HepG2 (cell line): ENCODE data around the gene KLHDC4. TPM values are rescaled to one million over a fixed set of nuclear protein-coding genes. Genes with fewer than 3 reads are reported as not detected.
A peak's percentile ranks its signal among the peaks of the same experiment; 100 is the strongest.

Experiments used
- ATAC-seq: fragments of 200-7000 bp; cut with Tn5 transposase; 3 replicates; pipeline ENCODE4 v1.9.1; 2020; ENCODE audit warnings: mild to moderate bottlenecking, moderate library complexity
- BruUV-seq: library from RNA; stranded (reverse); fragments of 400-500 nt; replicated peaks from 2 replicates; lab custom pipeline; 2021; lab: Mats Ljungman, UMichigan
- CTCF ChIA-PET: fragments of 300-600 bp; formaldehyde crosslinking; extraction: SDS; loops from one replicate; lab custom pipeline; 2021; ENCODE audit warnings: low total read pairs, inconsistent platforms, low intra/inter-chr PET ratio; lab: Yijun Ruan, JAX
- POLR2A ChIA-PET: fragments of 350-600 bp; sonication (Branson Sonifier 250); formaldehyde crosslinking; loops from one replicate; lab custom pipeline; 2020; ENCODE audit warnings: antibody characterized with exemption, inconsistent platforms; lab: Yijun Ruan, JAX
- DNase-seq: peaks from one replicate; pipeline ENCODE4 v3.0.0-alpha.2; 2015; ENCODE audit warnings: low spot score
- FAIRE-seq: peaks from 3 replicates; lab custom pipeline; 2011; peaks lifted over from hg19 to GRCh38; lab: Jason Lieb, UNC
- H2AFZ ChIP-seq: one replicate; pipeline ENCODE4 v1.6.1; 2011; ENCODE audit warnings: low read length, inconsistent platforms
- H3K27ac ChIP-seq: fragments of 300-600 bp; 3 replicates; pipeline ENCODE4 v1.8.0; 2011; ENCODE audit warnings: mixed run types, mild to moderate bottlenecking, mixed read lengths, low read length, inconsistent platforms; ENCODE audit not compliant: insufficient read depth; ENCODE audit errors: extremely low read length
- H3K27me3 ChIP-seq, 2 experiments: fragments of 200-600 bp in 1 of 2; 2 replicates in 1 of 2; 3 replicates in 1 of 2; pipeline versions ENCODE4 v1.6.0 to v1.8.0; 2011; ENCODE audit warnings: low read length in 2 of 2, mild to moderate bottlenecking in 2 of 2, moderate library complexity in 2 of 2, inconsistent platforms in 1 of 2; ENCODE audit not compliant: insufficient read depth in 2 of 2, control insufficient read depth in 1 of 2
- H3K36me3 ChIP-seq, 2 experiments: fragments of 200-600 bp in 1 of 2; replicated peaks in 1 of 2; 2 replicates in 1 of 2; 3 replicates in 1 of 2; pipeline versions ENCODE4 v1.5.1 to v1.8.0; 2011; ENCODE audit warnings: low read length in 2 of 2, inconsistent platforms in 1 of 2; ENCODE audit not compliant: insufficient read depth in 2 of 2, control insufficient read depth in 1 of 2
- H3K4me1 ChIP-seq: 2 replicates; pipeline ENCODE4 v1.5.1; 2012; ENCODE audit warnings: low read length, inconsistent platforms; ENCODE audit not compliant: insufficient read depth
- H3K4me2 ChIP-seq: 2 replicates; pipeline ENCODE4 v1.6.0; 2011; ENCODE audit warnings: low read depth, low read length, inconsistent platforms
- H3K4me3 ChIP-seq, 3 experiments: fragments of 200-600 bp in 1 of 3; sonication (generic), shearing (Covaris generic) in 1 of 3; replicated peaks in 1 of 3; 2 replicates each; pipeline ENCODE4 v1.5.1; 2011 to 2016; ENCODE audit warnings: low read length in 3 of 3, inconsistent platforms in 2 of 3, low read depth in 2 of 3, mild to moderate bottlenecking in 2 of 3, control low read depth in 1 of 3, mixed read lengths in 1 of 3; ENCODE audit not compliant: insufficient read depth in 1 of 3
- H3K79me2 ChIP-seq: one replicate; pipeline ENCODE4 v1.6.1; 2011; ENCODE audit warnings: low read length, inconsistent platforms; ENCODE audit not compliant: insufficient read depth
- H3K9ac ChIP-seq: 2 replicates; pipeline ENCODE4 v1.6.0; 2011; ENCODE audit warnings: mild to moderate bottlenecking, low read depth, low read length, inconsistent platforms; ENCODE audit not compliant: insufficient read depth
- H3K9me3 ChIP-seq: 2 replicates; pipeline ENCODE4 v1.5.1; 2012; ENCODE audit warnings: mild to moderate bottlenecking, low read length
- H4K20me1 ChIP-seq: 2 replicates; pipeline ENCODE4 v1.6.0; 2011; ENCODE audit warnings: inconsistent platforms, mild to moderate bottlenecking, low read length, moderate library complexity; ENCODE audit not compliant: insufficient read depth
- AHDC1 ChIP-seq: sonication (generic); formaldehyde crosslinking; IDR thresholded peaks from 2 replicates; pipeline ENCODE4 v1.5.1; 2020; ENCODE audit warnings: mild to moderate bottlenecking, missing genetic modification reagents, borderline replicate concordance
- CTCF ChIP-seq: sonication (generic); formaldehyde crosslinking; IDR thresholded peaks from 2 replicates; pipeline ENCODE4 v1.5.0; 2020; ENCODE audit warnings: mild to moderate bottlenecking, missing genetic modification reagents, moderate library complexity
- HOXA3 ChIP-seq: sonication (generic); formaldehyde crosslinking; IDR thresholded peaks from 2 replicates; pipeline ENCODE4 v1.5.0; 2020; ENCODE audit warnings: missing genetic modification reagents
- SP1 ChIP-seq, 2 experiments: fragments of 450-650 bp in 1 of 2; sonication (generic) in 1 of 2; formaldehyde crosslinking in 1 of 2; IDR thresholded peaks; 2 replicates each; pipeline versions ENCODE4 v1.4.0 to v1.6.1; 2016 to 2020; ENCODE audit warnings: missing genetic modification reagents in 1 of 2
- TEAD3 ChIP-seq: optimal IDR thresholded peaks from 2 replicates; pipeline ENCODE3; 2016; ENCODE audit warnings: borderline replicate concordance
- ZBTB33 ChIP-seq: sonication (generic); formaldehyde crosslinking; IDR thresholded peaks from 2 replicates; pipeline ENCODE4 v1.4.0; 2020; ENCODE audit warnings: missing genetic modification reagents
- ZFX ChIP-seq: sonication (generic); formaldehyde crosslinking; IDR thresholded peaks from 2 replicates; pipeline ENCODE4 v1.4.0; 2020; ENCODE audit warnings: mild to moderate bottlenecking, low read depth, missing genetic modification reagents, moderate library complexity
- ZNF576 ChIP-seq: sonication (generic); formaldehyde crosslinking; IDR thresholded peaks from 2 replicates; pipeline ENCODE4 v1.4.0; 2020; ENCODE audit warnings: mild to moderate bottlenecking, missing genetic modification reagents
- ZNF770 ChIP-seq: sonication (generic); formaldehyde crosslinking; IDR thresholded peaks from 2 replicates; pipeline ENCODE4 v1.5.0; 2020; ENCODE audit warnings: mild to moderate bottlenecking, missing genetic modification reagents
- WGBS: methylation state at CpG from one replicate; pipeline ENCODE4 v1.1.6; 2017; ENCODE audit warnings: low lambda C conversion rate; 5-methylcytosine and 5-hydroxymethylcytosine counted together
- in situ Hi-C: cut with HindIII; loops from 2 replicates; pipeline ENCODE4 v1.10.0; 2017; ENCODE audit warnings: low pct_unique_long_range_greater_than_20kb; ENCODE audit not compliant: extremely low pct_ligation_motif_present
- intact Hi-C: fragments of 100-400 bp; cut with micrococcal nuclease; formaldehyde crosslinking; loops from one replicate; pipeline ENCODE4 v1.10.0; 2022; ENCODE audit not compliant: unreplicated experiment
- polyA plus RNA-seq, 8 experiments: library from polyadenylated mRNA; depleted of rRNA in 3 of 8; stranded (reverse) in 7 of 8; unstranded in 1 of 8; fragments of >200 nt; fragmentation: Illumina TruSeq in 4 of 8; extraction: Trizol in 4 of 8; gene quantifications; 2 replicates each; pipeline versions ENCODE4 v1.2.1 to v1.2.3, GENCODE V29; 2011 to 2016; ENCODE audit warnings: low read depth in 4 of 8, missing spikeins in 1 of 8, mixed read lengths in 1 of 8; ENCODE audit not compliant: insufficient read depth in 1 of 8
- total RNA-seq, 5 experiments: library from RNA; depleted of rRNA; stranded (reverse); fragments of >200 nt; fragmentation: Illumina TruSeq; extraction: Trizol; gene quantifications; 2 replicates each; pipeline ENCODE4 v1.2.3, GENCODE V29; 2016; ENCODE audit warnings: low read depth in 1 of 5

KLHDC4 gene
- total and polyA plus RNA-seq, 2 of the 13 experiments (the other 11 are each of a cell fraction or from before 2014, with no cell fraction given): 18.7 to 31.8 TPM

- intact Hi-C loops: no loop called here
- H4K20me1 ChIP-seq: peaks cover 20% of the 10 kb centered on the region
- 94% methylated on average over 13 of the region's 17 CpGs for WGBS
- no TSS peak for BruUV-seq
- H3K9ac ChIP-seq: no peak overlapping the region
- no peak for TF ChIP-seq AHDC1 (CRISPR knock-in tag)
- TF ChIP-seq SP1 (IDR thresholded peaks at IDR 0.05): no peak
- no peak for TF ChIP-seq SP1 (CRISPR knock-in tag; IDR thresholded peaks at IDR 0.05)
- TF ChIP-seq ZNF576 (CRISPR knock-in tag): 0 out of 2 replicates have a peak, but pooled peaks have one; percentile 15
- peak; percentile 43; the same call in 1 of the 2 replicates for TF ChIP-seq CTCF (CRISPR knock-in tag)
- TF ChIP-seq ZNF770 (CRISPR knock-in tag): peak; percentile 57; the same call in 1 of the 2 replicates
- peak; percentile 98 for TF ChIP-seq ZBTB33 (CRISPR knock-in tag)
- TF ChIP-seq HOXA3: peak; percentile 43; the same call in 1 of the 2 replicates
- peak; percentile 47; the same call in 1 of the 2 replicates for TF ChIP-seq ZFX
- peak; percentile 18 for TF ChIP-seq TEAD3 (CRISPR knock-in tag)
- no peak overlapping the region for H3K27ac ChIP-seq
- no peaks in the 10 kb centered on the region for H3K79me2 ChIP-seq
- CTCF ChIA-PET: no interaction called here
- H3K36me3 ChIP-seq: peaks cover 38 to 54% of the 10 kb centered on the region in 2 experiments
- in situ Hi-C loops: no loop called here
- H3K4me2 ChIP-seq: no peak overlapping the region
- H3K27me3 ChIP-seq: no peaks in the 10 kb centered on the region
- H3K9me3 ChIP-seq: no peaks in the 10 kb centered on the region
- H3K4me3 ChIP-seq: no peak overlapping the region
- DNase-seq (no peak), ATAC-seq (peak; percentile 13; the same call in 2 of the 3 replicates), FAIRE-seq (no peak)
- peaks cover 20% of the 10 kb centered on the region for H3K4me1 ChIP-seq
- no peak overlapping the region for H2AFZ ChIP-seq
- POLR2A ChIA-PET: interaction anchor here (0.5 to 2.0 kb wide), 2 partner anchors 59 to 197 kb away, joined by 3 to 9 read pairs; partner anchors contain the start of gene KLHDC4
Measured at GRCh38 chr16:87707097-87707496, 58.7 kb downstream of the KLHDC4 start.
